BJ (cell line): ENCODE measurements around the gene HERC2. TPM values are rescaled to one million over a fixed set of nuclear protein-coding genes. Genes with fewer than 3 reads are reported as not detected.

Experiments used
- CTCF ChIA-PET: fragments of 350-600 bp; formaldehyde crosslinking; extraction: SDS; loops from one replicate; lab custom pipeline; 2021; ENCODE audit warnings: antibody characterized with exemption, inconsistent platforms; lab: Yijun Ruan, JAX
- POLR2A ChIA-PET: fragments of 300-600 bp; sonication (Branson Sonifier 250); formaldehyde crosslinking; extraction: SDS; loops from one replicate; lab custom pipeline; 2021; ENCODE audit warnings: antibody characterized with exemption; lab: Charles Lee
- DNase-seq: peaks from one replicate; pipeline ENCODE4 v3.0.0-alpha.2; 2011; ENCODE audit warnings: low read depth
- H3K27me3 ChIP-seq: 2 replicates; pipeline ENCODE4 v1.6.0; 2011; ENCODE audit warnings: low read length; ENCODE audit not compliant: control insufficient read depth, insufficient read depth
- H3K36me3 ChIP-seq: 2 replicates; pipeline ENCODE4 v1.5.1; 2011; ENCODE audit warnings: low read length; ENCODE audit not compliant: control insufficient read depth, insufficient read depth
- H3K4me3 ChIP-seq: 2 replicates; pipeline ENCODE4 v1.5.1; 2011; ENCODE audit warnings: low read depth, mild to moderate bottlenecking, control low read depth, low read length
- polyA plus RNA-seq: library from polyadenylated mRNA; depleted of rRNA; stranded (reverse); fragments of >200 nt; gene quantifications from 2 replicates; pipeline ENCODE4 v1.2.3, GENCODE V29; 2011
- TF ChIP-seq, protein P1 (sequence below): IDR thresholded peaks from 2 replicates; pipeline ENCODE4 v1.5.1; 2011; ENCODE audit warnings: low read depth, mild to moderate bottlenecking, control low read depth, inconsistent platforms, low read length, moderate library complexity; ENCODE audit not compliant: insufficient read depth

Gene HERC2
- polyA plus RNA-seq, 1 experiment = 13.1 TPM

DNA sequence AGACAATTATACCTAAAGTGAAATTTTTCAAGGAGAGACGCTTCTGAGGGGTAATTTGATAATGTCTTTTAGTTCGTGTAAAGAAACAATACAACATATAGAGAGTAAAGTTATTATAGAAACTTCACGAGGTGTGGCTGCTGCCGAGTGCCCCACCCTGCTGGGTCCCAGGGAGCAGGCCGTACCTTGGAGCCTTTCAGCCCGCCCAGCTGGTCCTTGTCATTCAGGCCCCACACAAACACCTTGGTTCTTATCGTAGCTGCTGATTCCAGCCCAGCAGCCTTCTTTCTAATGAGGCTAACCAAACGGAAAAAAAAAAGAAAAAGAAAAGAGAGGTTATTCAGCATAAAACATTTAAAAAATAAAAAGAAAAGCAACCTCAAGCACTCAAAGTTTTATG is 139.8 kb downstream of the HERC2 start:
- Histone ChIP-seq H3K36me3 (peaks cover 7% of the 10 kb centered on the region), H3K4me3 (no peak overlapping the region), H3K27me3 (no peaks in the 10 kb centered on the region)
- no peak for DNase-seq
- ChIA-PET POLR2A (no interaction called here), CTCF (interaction anchor here (1.2 kb wide), 1 partner anchor 9 kb away, joined by 7 read pairs; no protein-coding TSS in a partner anchor)
- TF ChIP-seq, protein P1, sequence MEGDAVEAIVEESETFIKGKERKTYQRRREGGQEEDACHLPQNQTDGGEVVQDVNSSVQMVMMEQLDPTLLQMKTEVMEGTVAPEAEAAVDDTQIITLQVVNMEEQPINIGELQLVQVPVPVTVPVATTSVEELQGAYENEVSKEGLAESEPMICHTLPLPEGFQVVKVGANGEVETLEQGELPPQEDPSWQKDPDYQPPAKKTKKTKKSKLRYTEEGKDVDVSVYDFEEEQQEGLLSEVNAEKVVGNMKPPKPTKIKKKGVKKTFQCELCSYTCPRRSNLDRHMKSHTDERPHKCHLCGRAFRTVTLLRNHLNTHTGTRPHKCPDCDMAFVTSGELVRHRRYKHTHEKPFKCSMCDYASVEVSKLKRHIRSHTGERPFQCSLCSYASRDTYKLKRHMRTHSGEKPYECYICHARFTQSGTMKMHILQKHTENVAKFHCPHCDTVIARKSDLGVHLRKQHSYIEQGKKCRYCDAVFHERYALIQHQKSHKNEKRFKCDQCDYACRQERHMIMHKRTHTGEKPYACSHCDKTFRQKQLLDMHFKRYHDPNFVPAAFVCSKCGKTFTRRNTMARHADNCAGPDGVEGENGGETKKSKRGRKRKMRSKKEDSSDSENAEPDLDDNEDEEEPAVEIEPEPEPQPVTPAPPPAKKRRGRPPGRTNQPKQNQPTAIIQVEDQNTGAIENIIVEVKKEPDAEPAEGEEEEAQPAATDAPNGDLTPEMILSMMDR = no peak

DNA sequence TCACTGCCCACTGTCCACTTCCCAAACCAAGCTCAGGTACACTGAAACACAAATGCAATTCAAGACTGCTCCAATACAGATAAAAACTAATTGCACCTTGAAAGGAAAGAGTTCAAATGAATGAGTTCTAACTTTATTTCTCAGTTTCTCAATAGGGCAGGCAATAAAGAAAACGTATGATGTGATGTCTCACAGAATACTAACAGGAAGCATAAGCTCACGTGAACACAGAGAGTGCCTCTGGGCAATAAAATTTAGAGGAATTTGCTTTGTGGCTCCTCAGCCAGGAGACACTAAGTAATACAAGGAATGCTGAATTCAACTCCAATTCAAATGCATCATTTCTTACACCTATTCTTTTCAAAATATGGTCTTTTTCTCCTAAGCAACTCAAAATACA is 140.6 kb downstream of the HERC2 start:
- peaks cover 7% of the 10 kb centered on the region for H3K36me3 ChIP-seq
- CTCF ChIA-PET = no interaction called here

DNA sequence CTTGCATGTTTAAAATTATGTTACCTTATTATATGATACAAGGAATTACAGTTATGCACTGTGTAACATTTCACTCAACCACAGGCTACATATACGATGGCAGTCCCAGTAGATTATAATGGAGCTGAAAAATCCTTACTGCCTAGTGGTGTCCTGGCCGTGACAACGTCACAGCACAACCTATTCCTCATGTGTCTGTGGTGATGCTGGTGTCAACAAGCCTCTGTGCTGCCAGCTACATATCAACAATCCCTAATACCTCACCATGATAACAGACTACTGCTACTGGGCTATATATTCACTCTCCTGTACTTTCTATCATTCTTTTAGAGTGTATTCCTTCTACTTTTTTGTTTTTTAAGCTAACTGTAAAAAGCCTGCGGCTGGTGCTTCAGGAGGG is 142.7 kb downstream of the HERC2 start:
- ChIA-PET CTCF (interaction anchor here (0.7 to 0.9 kb wide), 2 partner anchors 34 to 39 kb away, joined by 3 read pairs; no protein-coding TSS in a partner anchor), POLR2A (no interaction called here)
- Histone ChIP-seq H3K36me3 (peaks cover 9% of the 10 kb centered on the region), H3K4me3 (no peak overlapping the region), H3K27me3 (no peaks in the 10 kb centered on the region)
- DNase-seq = no peak
- TF ChIP-seq, protein P1 = no peak

More for the DNA sequence above, 140.6 kb downstream of the HERC2 start:
- TF ChIP-seq, protein P1 = no peak
- peak; percentile 18 for DNase-seq
- POLR2A ChIA-PET = no interaction called here
- no peaks in the 10 kb centered on the region for H3K27me3 ChIP-seq
- no peak overlapping the region for H3K4me3 ChIP-seq

DNA sequence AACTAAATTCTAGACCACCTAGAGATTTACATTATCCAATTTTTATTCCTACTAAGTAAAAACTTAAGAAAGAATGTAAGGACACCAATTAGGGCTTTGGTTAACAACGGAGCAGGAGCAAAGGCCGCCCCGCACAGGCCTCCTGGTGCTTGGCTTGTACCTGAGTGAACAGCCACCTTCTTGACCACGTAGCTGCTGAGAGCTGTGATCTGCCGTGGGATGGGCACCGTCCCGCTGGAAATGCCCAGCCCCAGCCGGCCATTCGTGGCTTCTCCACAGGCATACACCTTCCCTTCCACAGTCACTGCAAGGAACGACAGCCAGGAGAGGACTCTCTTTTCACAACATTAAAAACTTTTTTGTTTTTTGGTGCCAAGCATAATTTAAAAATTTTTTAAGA is 143.3 kb downstream of the HERC2 start:
- no peak for DNase-seq
- TF ChIP-seq, protein P1 = no peak
- POLR2A ChIA-PET = no interaction called here
- Histone ChIP-seq H3K4me3 (no peak overlapping the region), H3K27me3 (no peaks in the 10 kb centered on the region), H3K36me3 (peaks cover 9% of the 10 kb centered on the region)
- CTCF ChIA-PET = interaction anchor here (0.6 to 0.7 kb wide), 2 partner anchors 39 to 892 kb away, joined by 3 to 4 read pairs; no protein-coding TSS in a partner anchor

DNA sequence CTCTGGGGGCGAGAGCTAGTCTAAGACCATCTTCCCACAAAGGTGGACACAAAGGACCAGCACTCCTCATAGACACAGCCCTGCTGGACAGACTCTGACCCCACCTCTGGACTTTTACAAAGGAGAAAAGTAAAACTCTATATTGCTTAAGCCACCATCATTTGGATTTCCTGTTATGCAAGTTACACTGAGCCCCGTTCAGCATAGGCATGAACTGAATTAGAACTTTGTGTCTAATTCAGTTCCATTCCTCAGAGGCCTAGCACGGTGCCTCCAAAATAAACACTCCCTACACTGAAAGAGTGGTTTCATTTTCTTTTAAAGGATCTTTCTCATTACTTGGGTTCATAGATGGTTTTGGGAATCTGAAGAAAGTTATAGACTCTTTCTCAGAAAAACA is 143.7 kb downstream of the HERC2 start:
- no peak overlapping the region for H3K4me3 ChIP-seq
- CTCF ChIA-PET = interaction anchor here (0.6 kb wide), 2 partner anchors 80 to 893 kb away, joined by 3 to 4 read pairs; no protein-coding TSS in a partner anchor
- peaks cover 9% of the 10 kb centered on the region for H3K36me3 ChIP-seq
- POLR2A ChIA-PET = no interaction called here
- TF ChIP-seq, protein P1 = no peak
- H3K27me3 ChIP-seq = no peaks in the 10 kb centered on the region
- DNase-seq = no peak
